SU-DHL-6 (cell line): ENCODE data around the gene ITPR1.

Experiments used
- H2AFZ ChIP-seq: fragments of 200-600 bp; sonication (generic); 2 replicates; pipeline ENCODE4 v1.6.1; 2014; ENCODE audit warnings: low read depth, mild to moderate bottlenecking, moderate library complexity, mixed read lengths, antibody characterized with exemption, low read length; ENCODE audit not compliant: severe bottlenecking
- H3F3A ChIP-seq: fragments of 200-600 bp; shearing (Covaris generic); 2 replicates; pipeline ENCODE4 v1.6.0; 2016; ENCODE audit warnings: antibody characterized with exemption, mild to moderate bottlenecking; ENCODE audit not compliant: insufficient read depth
- H3K27ac ChIP-seq: fragments of 200-600 bp; sonication (generic); 2 replicates; pipeline ENCODE4 v1.5.1; 2016; ENCODE audit warnings: low read depth, mild to moderate bottlenecking, low read length, moderate library complexity, mixed read lengths
- H3K27me3 ChIP-seq: fragments of 200-600 bp; sonication (generic), shearing (Covaris generic); 2 replicates; pipeline ENCODE4 v1.6.0; 2014; ENCODE audit warnings: mild to moderate bottlenecking, low read length
- H3K36me3 ChIP-seq: fragments of 200-600 bp; sonication (generic); 2 replicates; pipeline ENCODE4 v1.6.1; 2014; ENCODE audit warnings: mild to moderate bottlenecking, low read length, mixed read lengths
- H3K4me2 ChIP-seq: fragments of 300-600, 200-600 bp; shearing (Covaris generic), sonication (generic); 2 replicates; pipeline ENCODE4 v1.6.0; 2014; ENCODE audit warnings: low read length, low read depth, mild to moderate bottlenecking; ENCODE audit not compliant: poor library complexity, severe bottlenecking
- H3K4me3 ChIP-seq: fragments of 200-600 bp; sonication (generic); 2 replicates; pipeline ENCODE4 v1.5.1; 2014; ENCODE audit warnings: antibody characterized with exemption, low read length, mild to moderate bottlenecking, mixed read lengths; ENCODE audit not compliant: insufficient read depth, poor library complexity, severe bottlenecking
- H3K79me2 ChIP-seq: fragments of 200-600 bp; sonication (generic); 2 replicates; pipeline ENCODE4 v1.6.1; 2014; ENCODE audit warnings: mild to moderate bottlenecking, low read length, moderate library complexity; ENCODE audit not compliant: insufficient read depth
- H3K9ac ChIP-seq: fragments of 200-600 bp; sonication (generic); 2 replicates; pipeline ENCODE4 v1.7.0; 2014; ENCODE audit warnings: mild to moderate bottlenecking, low read length
- H3K9me2 ChIP-seq: fragments of 200-600 bp; sonication (generic); replicated peaks from 2 replicates; pipeline ENCODE4 v1.6.1; 2014; ENCODE audit warnings: low read length; ENCODE audit not compliant: insufficient read depth
- H3K9me3 ChIP-seq: fragments of 200-600 bp; sonication (generic); 2 replicates; pipeline ENCODE4 v1.6.1; 2014; ENCODE audit warnings: low read length, mixed read lengths; ENCODE audit not compliant: insufficient read depth
- H4K20me1 ChIP-seq: fragments of 200-600 bp; sonication (generic); 2 replicates; pipeline ENCODE4 v1.6.1; 2014; ENCODE audit warnings: low read depth, mild to moderate bottlenecking, antibody characterized with exemption, low read length, moderate library complexity, mixed read lengths
- CTCF ChIP-seq: fragments of 200-600 bp; sonication (generic); IDR thresholded peaks from one replicate; pipeline ENCODE4 v1.5.1; 2017; ENCODE audit warnings: antibody characterized with exemption, mild to moderate bottlenecking, low read length, moderate library complexity; ENCODE audit not compliant: insufficient read depth, poor library complexity, severe bottlenecking
- EZH2phosphoT487 ChIP-seq: fragments of 200-600 bp; sonication (generic), shearing (Covaris generic); conservative IDR thresholded peaks from 2 replicates; pipeline ENCODE4 v1.6.1; 2018; ENCODE audit warnings: mild to moderate bottlenecking, antibody characterized with exemption, low read length, moderate library complexity, mixed read lengths

ITPR1 gene

DNA sequence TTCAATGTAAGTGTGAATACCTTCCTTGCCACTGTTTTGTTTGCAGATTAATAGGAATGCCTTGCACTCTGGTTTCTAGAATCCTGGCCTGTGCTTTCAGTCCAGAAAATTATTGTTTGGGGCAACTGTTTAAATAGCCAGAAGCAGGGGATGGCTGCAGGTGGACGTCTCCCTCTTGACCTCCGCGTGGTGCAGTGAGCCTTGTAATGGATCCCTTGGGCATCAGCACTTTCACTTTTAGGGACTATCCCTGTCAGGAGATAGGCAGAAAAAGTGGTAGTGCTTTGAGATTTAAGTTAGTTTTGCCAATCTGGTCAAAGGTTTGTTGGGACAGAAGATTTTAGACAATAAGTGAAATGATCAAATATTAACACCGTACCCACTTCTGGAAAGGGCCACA is 307.4 kb downstream of the ITPR1 start:
- no peaks in the 10 kb centered on the region for H3K36me3 ChIP-seq
- H3K27me3 ChIP-seq, result no peaks in the 10 kb centered on the region
- H3K79me2 ChIP-seq, result no peaks in the 10 kb centered on the region
- H2AFZ ChIP-seq, result no peak overlapping the region
- no peaks in the 10 kb centered on the region for H4K20me1 ChIP-seq
- H3K9ac ChIP-seq, result no peak overlapping the region
- no peaks in the 10 kb centered on the region for H3K9me3 ChIP-seq
- H3K9me2 ChIP-seq, result no peaks in the 10 kb centered on the region
- TF ChIP-seq CTCF, result no peak
- TF ChIP-seq EZH2phosphoT487, result no peak
- no peak overlapping the region for H3K27ac ChIP-seq
- H3F3A ChIP-seq, result no peaks in the 10 kb centered on the region
- no peak overlapping the region for H3K4me2 ChIP-seq
- no peak overlapping the region for H3K4me3 ChIP-seq

DNA sequence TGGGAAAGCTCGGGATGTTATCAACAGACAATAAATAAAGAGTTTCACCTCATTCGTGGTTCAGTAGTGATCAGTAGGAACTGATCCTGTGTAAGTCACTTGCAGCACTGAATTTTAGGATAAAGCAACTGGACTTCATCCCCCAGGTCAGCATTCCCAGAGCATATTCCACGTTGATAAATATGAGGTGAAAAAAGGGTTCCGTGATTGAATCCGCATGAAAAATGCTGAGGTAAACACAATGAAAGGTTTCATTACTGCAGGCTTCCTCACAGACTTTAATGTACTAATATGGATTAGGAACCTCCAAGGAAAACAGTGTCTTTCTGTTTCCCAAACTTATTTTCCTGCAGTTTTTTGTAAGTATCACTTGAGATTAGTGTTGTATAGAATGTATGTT is 308.7 kb downstream of the ITPR1 start:
- Histone ChIP-seq H2AFZ (no peak overlapping the region), H3K4me3 (no peak overlapping the region), H4K20me1 (no peaks in the 10 kb centered on the region), H3K9me2 (no peaks in the 10 kb centered on the region), H3K79me2 (no peaks in the 10 kb centered on the region), H3K36me3 (no peaks in the 10 kb centered on the region), H3K9me3 (no peaks in the 10 kb centered on the region), H3K9ac (no peak overlapping the region), H3K27me3 (no peaks in the 10 kb centered on the region), H3F3A (no peaks in the 10 kb centered on the region), H3K27ac (no peak overlapping the region), H3K4me2 (no peak overlapping the region)
- no peak for TF ChIP-seq CTCF
- TF ChIP-seq EZH2phosphoT487, result no peak

DNA sequence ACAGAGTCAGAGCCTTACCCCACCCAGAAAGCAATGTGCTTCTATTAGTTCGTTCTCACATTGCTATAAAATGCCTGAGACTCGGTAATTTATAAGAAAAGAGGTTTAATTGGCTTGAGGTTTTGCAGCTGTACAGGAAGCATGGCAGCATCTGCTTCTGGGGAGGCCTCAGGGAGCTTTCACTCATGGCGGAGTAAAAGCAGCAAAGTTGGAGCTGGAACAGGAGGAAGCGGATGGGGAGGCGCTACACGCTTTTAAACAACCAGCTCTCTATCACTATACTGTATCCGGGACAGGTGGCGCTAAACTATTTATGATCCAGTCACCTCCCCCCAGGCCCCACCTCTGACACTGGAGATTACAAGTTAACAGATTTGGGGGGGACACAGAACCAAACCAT is 309.8 kb downstream of the ITPR1 start:
- Histone ChIP-seq H3K4me2 (no peak overlapping the region), H3K4me3 (no peak overlapping the region), H3K27me3 (no peaks in the 10 kb centered on the region), H3K79me2 (no peaks in the 10 kb centered on the region), H3F3A (no peaks in the 10 kb centered on the region), H3K9ac (no peak overlapping the region), H3K27ac (no peak overlapping the region), H3K36me3 (no peaks in the 10 kb centered on the region), H2AFZ (no peak overlapping the region), H4K20me1 (no peaks in the 10 kb centered on the region), H3K9me3 (no peaks in the 10 kb centered on the region), H3K9me2 (no peaks in the 10 kb centered on the region)
- TF ChIP-seq CTCF, result no peak
- TF ChIP-seq EZH2phosphoT487, result no peak
